Skin epidermis (tissue), 12 donors: ENCODE measurements around the gene CHD9NB.
"Not testable (repeated sequence)": the region's sequence is repeated elsewhere in the genome, so short reads cannot be mapped to it uniquely, and the experiment has no call there.

Experiments used
- H3K27ac ChIP-seq, 21 experiments: fragments of 200-600 bp; sonication (generic) in 11 of 21; one replicate each; pipeline ENCODE4 v1.5.0; 2020; ENCODE audit warnings: mild to moderate bottlenecking in 3 of 21, inconsistent platforms in 2 of 21, moderate library complexity in 2 of 21
- H3K4me3 ChIP-seq, 7 experiments: fragments of 200-600 bp; sonication (generic) in 2 of 7; one replicate each; pipeline ENCODE4 v1.5.0; 2020; ENCODE audit warnings: inconsistent platforms in 2 of 7, mild to moderate bottlenecking in 2 of 7, moderate library complexity in 1 of 7

The CHD9NB gene

GRCh38 chr16:53085369-53085843, 32.7 kb upstream of the CHD9NB start:
- H3K4me3 ChIP-seq: no peak overlapping the region
- H3K27ac ChIP-seq: peak overlapping the region in 20 of 21 experiments; percentile 65 to 91 (median 80)

- no peak overlapping the region for H3K4me3 ChIP-seq
- H3K27ac ChIP-seq: peak overlapping the region in 20 of 21 experiments; percentile 65 to 91 (median 80)
Observed at GRCh38 chr16:53084746-53085334, 32.1 kb upstream of the CHD9NB start.

GRCh38 chr16:53084141-53084541, 31.4 kb upstream of the CHD9NB start:
- Histone ChIP-seq H3K27ac (peak overlapping the region in 18 of 21 experiments; percentile 71 to 91 (median 80)), H3K4me3 (no peak overlapping the region)

DNA sequence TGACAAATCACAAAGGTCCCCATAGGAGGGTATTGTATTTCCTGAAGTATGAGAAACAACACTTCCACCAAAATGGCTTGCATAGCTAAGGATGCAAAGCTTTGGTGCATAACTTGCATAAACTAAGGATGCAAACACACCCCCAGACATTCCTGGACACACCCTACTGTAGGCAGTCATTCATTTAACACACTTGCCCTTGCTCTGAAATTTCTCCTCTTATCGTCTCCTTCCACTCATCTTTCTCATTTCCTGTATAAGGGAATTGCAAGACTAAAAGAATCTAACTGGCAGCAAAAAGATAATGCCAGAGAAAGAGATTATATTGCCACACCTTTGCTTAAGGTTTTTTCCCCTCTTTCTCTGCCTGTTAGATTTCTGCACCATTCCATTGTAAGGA, 30.4 kb upstream of the CHD9NB start:
- Histone ChIP-seq H3K4me3 (no peak overlapping the region), H3K27ac (peak overlapping the region in 4 of 21 experiments; percentile 42 to 89 (median 80))

- Histone ChIP-seq H3K27ac (peak overlapping the region in 11 of 21 experiments; percentile 8 to 76 (median 28)), H3K4me3 (no peak overlapping the region)
Observed at GRCh38 chr16:53082509-53082908, 29.8 kb upstream of the CHD9NB start.

DNA sequence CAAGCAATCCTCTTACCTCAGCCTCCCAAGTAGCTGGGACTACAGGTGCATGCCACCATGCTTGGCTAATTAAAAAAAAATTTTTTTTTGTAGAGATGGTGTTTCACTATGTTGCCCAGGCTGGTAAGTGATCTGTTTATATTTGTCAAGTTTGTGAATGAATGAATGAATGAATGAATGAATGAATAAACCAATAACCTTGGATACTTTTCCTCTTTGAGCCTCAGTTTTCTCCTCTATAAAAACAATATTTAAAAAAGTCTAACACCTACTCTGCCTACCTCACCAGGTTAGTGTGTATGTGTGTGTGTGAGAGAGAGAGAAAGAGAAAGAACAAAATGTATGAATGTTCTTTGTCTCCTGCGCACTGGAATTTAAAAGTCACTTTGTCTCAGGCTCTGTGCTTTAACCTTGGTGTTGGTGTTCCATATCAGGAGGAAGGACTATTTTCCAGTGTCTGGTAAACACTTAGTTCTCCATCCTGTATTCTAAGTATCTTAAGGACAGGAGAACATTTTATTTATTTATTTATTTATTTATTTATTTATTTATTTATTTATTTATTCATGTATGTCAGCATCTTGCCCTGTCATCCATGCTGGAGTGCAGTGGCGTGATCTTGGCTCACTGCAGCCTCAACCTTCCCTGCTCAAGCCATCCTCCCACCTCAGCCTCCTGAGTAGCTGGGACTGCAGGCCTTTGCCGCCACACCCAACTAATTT, 29.1 kb upstream of the CHD9NB start:
- Histone ChIP-seq H3K27ac (peak overlapping the region in 16 of 21 experiments; percentile 4 to 87 (median 70)), H3K4me3 (no peak overlapping the region)

- Histone ChIP-seq H3K4me3 (no peak overlapping the region), H3K27ac (peak overlapping the region in 18 of 21 experiments; percentile 4 to 87 (median 75))
Observed at GRCh38 chr16:53081032-53081424, 28.3 kb upstream of the CHD9NB start.

DNA sequence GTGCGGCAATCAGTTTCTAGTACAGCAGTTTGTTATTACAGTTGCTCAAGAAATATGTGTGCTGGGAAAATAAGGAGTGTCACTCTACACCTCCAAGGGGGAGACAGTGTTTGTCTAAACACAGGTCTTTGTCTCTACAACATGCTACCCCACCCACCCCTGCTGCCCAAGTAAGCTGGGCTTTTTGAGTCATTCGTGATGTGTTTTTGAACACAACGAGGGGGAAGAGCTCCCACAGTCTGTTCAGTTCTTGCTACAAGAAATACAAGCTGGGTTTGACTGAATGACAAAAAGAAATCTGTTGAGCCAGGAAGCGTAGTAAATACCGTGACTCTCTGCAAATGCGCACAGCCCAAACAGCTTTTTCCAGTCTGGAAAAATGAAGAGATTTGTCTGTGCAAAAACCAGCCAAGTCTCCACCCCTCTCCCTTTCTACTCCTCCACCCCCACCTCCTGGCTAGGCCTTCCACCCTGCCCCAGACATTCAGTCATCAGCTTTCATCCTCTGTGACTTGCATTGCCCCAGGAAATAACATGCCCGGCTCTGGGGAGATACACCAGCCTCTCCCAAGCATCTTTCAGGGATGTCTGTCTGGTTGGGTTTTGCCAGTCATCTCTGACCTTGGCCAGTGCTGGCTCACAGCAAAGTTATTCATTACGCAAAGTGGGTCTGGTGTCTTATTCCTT, 27.8 kb upstream of the CHD9NB start:
- H3K4me3 ChIP-seq: no peak overlapping the region

DNA sequence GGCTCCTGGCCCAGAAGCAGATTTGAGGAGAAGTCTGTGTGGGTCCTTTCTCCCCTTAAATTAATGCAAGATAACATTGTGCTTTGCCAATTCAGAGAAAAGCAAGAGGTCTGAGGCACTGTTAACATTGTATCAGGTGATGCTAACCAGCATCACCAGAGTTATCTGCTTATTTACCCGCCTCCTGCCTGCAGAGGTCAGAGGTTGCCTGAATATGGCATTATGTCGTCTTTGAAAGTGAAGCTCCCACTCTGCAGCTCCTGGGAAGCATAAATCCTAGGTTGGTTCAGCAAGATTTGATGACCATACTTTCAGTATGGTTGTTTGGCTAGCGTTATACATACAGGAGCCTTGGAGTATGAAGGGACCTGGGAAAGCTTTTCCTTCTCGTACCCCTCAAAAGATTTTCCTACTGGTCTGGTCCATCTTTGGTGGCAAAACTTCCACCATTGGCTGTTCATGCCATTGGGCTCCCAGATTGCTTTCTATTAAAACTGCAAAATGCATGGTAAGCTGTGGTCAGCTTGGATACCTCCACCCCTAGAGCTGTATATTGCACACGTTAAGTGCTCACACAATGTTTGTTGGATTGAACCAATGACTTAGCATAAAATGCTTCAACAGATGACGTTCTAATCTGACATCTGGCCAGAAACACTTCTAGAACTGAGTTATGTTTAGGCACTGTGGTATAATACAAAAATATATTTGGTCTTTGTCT, 26.2 kb upstream of the CHD9NB start:
- Histone ChIP-seq H3K27ac (peak overlapping the region in 8 of 21 experiments; percentile 20 to 87 (median 54)), H3K4me3 (no peak overlapping the region)

More for the DNA sequence above, 27.8 kb upstream of the CHD9NB start:
- H3K27ac ChIP-seq: peak overlapping the region in 20 of 21 experiments; percentile 37 to 87 (median 76)

GRCh38 chr16:53078247-53078646, 25.6 kb upstream of the CHD9NB start:
- peak overlapping the region in 3 of 21 experiments; percentile 34 to 87 (median 87) for H3K27ac ChIP-seq
- H3K4me3 ChIP-seq: no peak overlapping the region

GRCh38 chr16:53075461-53075860, 22.8 kb upstream of the CHD9NB start:
- not testable (repeated sequence) for H3K4me3 ChIP-seq, H3K27ac ChIP-seq

GRCh38 chr16:53074296-53074695, 21.6 kb upstream of the CHD9NB start:
- not testable (repeated sequence) for H3K27ac ChIP-seq

DNA sequence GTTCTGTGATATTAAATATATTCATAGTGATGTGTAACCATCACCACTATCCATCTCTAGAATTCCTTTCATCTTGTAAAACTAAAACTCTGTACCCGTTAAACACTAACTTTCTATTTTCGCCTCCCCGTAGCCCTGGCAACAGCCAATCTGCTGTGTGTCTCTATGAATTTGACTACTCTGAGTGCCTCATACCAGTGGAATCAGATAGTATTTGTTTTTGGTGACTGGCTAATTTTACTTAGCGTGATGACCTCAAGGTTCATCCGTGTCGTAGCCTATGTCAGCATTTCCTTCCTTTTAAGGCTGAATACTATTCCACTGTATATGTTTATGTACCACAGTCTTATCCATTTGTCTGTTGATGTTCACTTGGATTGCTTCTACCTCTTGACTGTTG, 20.3 kb upstream of the CHD9NB start:
- Histone ChIP-seq H3K27ac (no peak overlapping the region), H3K4me3 (no peak overlapping the region)

More at GRCh38 chr16:53074296-53074695, 21.6 kb upstream of the CHD9NB start:
- not testable (repeated sequence) for H3K4me3 ChIP-seq

GRCh38 chr16:53071748-53072301, 19.1 kb upstream of the CHD9NB start:
- peak overlapping the region in 11 of 21 experiments; percentile 24 to 71 (median 48) for H3K27ac ChIP-seq

GRCh38 chr16:53069772-53070171, 17.1 kb upstream of the CHD9NB start:
- peak overlapping the region in 1 of 21 experiments; percentile 62 for H3K27ac ChIP-seq
- H3K4me3 ChIP-seq: no peak overlapping the region

More at GRCh38 chr16:53071748-53072301, 19.1 kb upstream of the CHD9NB start:
- H3K4me3 ChIP-seq: no peak overlapping the region

GRCh38 chr16:53068423-53068833, 15.7 kb upstream of the CHD9NB start:
- no peak overlapping the region for H3K4me3 ChIP-seq
- peak overlapping the region in 6 of 21 experiments; percentile 4 to 64 (median 49) for H3K27ac ChIP-seq

GRCh38 chr16:53067675-53068074, 15.0 kb upstream of the CHD9NB start:
- Histone ChIP-seq H3K4me3 (no peak overlapping the region), H3K27ac (peak overlapping the region in 6 of 21 experiments; percentile 0 to 64 (median 49))

GRCh38 chr16:53065461-53066061, 12.9 kb upstream of the CHD9NB start:
- Histone ChIP-seq H3K4me3 (no peak overlapping the region), H3K27ac (peak overlapping the region in 14 of 21 experiments; percentile 6 to 78 (median 52))
